ENCODE results near the gene MTA1. TPM values are rescaled to one million over a fixed set of nuclear protein-coding genes. Genes with fewer than 3 reads are reported as not detected.

Gene MTA1
- polyA plus RNA-seq, 12 donors, result 63.7 to 114 (median 75.3) TPM; not detected in 1

DNA sequence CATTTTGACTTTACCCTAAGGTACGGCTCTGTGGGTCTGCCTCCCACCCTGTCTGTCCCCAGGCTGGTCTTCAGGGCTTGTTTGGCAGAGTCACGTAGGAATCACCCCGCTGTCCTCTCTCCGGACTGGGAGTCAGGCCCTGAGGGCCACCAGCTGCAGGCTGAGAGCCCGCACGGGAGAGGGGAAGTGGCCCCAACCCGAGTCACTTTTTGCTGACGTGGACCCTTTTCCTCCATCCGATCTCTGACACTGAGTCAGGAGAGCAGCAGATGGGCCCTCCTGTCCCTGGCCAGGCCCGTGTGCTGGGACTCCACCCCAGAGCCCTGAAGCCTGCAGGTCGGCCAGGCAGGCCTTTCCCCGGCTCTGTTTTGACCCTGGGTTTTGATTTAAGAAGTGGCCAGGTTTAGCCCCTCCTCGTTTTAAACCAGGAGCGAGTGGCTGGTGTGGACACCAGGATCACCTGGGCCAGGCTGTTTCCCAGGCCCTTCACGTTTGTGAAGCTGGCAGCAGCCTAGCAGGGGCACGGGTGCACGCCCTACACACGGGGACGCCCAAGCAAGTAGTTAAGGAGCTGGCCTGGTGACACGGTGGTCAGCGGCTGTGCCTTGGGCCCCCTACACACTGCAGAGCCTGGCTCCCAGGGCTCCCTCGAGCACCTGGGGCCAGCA lies 33.8 kb upstream of the MTA1 start:
- no peak for DNase-seq

DNA sequence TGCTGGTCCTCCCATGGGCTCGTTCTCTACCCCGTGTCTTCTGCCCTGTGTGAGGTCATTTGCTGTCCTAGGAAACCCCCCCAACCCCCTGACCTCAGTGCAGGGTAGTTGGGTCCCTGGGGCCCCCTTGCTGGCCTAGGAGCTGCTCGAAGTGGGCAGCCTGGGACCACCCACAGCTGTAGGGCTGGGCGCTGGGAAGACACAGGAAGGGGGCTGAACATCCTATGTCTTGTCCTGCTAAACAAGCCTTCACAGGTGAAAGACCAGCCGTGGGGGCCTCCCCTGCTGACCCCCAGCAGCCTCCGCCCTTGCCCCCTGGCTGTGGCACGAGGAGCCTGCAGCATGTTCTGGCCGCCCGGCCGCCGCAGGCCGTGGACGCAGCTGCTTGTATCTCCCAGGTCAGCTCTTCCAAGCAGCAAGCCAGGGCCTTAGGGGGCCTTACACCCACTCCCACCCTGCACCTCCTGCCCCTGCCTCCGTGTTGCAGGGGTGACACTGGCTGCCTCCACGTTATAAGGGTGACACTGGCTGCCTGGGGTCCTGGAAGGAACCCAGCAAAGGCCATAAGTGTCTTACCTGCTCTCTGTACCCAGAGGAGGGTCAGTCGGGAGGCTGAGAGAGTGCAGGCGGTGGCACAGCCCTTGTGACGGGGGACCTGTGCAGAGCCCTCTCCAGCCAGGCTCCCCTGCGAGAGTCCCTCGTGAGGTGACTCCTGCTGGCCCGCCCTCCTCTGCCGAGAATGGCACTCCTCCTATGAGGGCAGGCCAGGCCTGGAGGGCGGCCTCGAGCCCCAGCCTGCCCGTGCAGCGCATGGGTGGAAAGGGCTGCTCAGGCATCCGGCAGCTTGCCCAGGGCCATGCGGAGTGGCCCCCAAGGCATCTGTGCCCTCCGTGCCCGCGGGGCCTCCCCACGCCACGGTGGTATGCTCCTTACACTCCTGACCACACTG lies 32.8 kb upstream of the MTA1 start:
- DNase-seq, result no peak

DNA sequence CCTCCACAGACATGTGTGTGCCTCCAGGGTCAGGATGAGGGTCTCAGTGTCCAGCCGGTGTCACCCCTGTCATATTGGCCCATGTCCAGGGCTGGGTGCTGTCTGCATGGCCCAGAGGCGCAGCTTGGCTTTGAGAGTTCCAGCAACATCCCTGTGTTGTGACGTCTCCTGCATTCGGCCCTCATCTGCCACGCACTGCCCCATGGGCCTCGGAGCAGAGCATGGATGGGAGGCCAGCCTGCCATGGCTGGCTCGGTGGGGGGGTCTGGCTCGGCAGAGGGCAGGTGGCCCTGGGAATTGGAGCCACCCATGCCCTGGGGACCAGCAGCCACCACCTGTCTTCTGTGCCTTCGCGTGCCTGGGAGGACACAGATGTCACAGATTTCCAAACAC lies 32.1 kb upstream of the MTA1 start:
- DNase-seq, result no peak

DNA sequence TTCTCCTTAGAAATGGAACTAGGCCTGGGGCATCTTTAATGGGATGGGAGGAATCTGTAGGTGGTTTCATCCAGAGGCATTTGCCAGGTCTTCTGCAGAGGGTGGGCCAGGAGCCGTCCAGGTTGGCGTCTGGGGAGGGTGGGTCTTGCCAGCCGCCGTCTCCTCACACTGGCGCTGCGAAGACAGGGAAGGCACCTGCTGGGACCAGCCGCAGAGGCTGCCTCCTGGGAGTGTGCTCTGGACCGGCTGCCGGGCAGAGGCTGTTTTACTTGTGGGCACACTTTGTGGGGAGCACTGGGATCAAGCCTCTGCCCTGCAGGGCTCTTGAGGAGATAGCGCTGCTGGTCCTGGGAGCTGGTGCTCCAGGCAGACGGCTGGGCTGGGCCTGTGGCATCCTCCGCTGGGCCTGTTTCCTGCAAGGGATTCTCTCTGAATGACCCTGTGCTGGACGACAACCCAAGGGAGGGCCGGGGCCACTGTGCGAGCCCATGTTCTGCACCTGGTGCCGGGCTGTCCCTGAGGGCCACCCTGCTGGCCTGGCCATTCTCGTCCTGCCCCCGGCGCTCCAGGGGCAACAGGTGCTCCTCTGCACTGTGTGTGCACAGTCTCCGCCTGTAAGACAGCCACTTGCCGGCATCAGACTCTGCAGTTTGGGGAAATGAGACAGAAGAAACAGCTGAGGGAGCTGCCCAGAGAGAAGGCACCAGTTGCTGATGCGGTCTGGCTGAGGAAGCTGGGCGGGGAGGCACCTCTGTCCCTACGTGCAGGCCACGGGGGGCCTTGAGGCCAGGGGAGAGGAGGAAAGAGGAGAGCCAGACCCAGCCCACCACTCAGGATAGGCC lies 31.3 kb upstream of the MTA1 start:
- DNase-seq, result no peak

DNA sequence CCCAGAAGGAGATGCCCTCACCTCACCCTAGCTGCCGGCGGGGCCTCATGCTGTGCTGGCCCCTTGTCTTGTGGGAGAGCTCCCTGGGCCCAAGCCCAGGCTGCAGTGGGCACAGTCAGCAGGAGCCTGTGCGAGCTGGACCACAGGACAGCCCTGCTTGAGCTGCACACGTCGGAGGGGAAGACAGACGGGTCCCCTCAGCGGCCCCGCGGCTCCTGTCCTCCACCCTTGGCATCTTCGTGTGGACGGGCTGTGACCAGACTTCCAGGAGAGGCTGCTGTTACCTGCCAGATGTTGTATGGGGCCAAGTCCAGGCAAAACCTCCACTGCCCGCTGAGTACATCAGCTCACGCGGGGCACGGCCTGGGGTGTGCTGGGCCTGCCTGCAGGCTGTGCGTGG lies 30.7 kb upstream of the MTA1 start:
- DNase-seq, result no peak

DNA sequence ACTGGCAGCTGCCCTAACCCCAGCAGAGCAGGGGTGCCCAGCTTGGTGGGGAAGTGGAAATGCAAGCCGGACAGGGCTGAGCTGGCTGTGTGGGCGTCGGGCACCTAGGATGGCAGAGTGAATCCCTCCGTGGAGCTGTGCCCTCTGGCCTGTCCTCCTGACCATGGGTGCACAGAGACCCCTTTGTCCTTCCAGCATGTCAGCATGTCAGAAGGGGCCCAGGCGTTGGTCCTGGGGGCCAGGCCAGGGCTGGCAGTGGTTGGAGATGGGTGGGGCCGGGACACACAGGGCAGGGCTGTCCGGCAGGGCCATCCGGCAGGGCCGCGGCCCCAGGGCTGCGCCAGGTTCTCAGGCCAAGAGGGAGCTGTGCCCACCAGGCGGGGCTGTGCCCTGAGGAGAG lies 30.1 kb upstream of the MTA1 start:
- DNase-seq, result no peak

DNA sequence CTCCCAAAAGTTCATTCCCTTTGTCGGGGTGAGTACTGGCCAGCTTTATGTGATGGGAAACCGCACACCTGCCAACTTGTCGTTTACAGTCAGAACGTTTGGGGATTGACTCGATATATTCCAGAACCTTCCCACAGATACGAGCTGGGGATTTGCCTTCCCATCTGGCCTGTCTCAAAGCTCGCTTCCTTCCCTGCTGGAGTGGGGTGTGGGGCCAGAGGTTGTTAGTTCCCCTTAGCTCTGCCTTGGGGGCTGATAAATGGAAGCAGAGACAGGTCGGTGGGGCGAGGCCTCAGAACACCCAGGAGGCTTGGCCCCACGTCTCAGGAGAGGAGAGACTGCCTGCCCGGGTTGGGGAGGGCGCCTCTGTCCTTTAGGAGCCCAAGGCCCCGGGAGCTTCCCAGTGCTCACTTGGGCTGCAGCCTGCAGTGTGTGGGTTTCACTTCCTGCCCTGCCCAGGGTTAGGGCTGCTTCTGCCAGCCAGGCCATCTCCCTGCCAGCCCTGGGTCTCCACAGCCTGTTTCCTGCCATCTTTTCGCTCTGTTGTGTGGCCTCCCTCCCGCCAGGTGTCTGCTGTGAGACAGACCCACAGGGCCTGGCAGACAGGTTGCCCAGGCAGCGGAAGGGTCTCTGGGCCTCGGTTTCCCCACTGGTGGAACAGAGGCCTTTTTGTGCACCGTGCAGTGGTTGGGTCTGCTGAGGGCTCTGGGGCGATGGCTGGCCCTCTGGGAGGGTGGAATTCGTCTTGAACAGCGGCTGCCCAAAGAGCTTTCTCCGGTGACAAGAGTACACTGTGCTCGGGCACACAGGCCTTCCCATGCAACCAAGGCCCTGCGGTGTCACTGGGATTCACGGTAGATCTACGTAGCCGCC lies 29.4 kb upstream of the MTA1 start:
- DNase-seq, result no peak

DNA sequence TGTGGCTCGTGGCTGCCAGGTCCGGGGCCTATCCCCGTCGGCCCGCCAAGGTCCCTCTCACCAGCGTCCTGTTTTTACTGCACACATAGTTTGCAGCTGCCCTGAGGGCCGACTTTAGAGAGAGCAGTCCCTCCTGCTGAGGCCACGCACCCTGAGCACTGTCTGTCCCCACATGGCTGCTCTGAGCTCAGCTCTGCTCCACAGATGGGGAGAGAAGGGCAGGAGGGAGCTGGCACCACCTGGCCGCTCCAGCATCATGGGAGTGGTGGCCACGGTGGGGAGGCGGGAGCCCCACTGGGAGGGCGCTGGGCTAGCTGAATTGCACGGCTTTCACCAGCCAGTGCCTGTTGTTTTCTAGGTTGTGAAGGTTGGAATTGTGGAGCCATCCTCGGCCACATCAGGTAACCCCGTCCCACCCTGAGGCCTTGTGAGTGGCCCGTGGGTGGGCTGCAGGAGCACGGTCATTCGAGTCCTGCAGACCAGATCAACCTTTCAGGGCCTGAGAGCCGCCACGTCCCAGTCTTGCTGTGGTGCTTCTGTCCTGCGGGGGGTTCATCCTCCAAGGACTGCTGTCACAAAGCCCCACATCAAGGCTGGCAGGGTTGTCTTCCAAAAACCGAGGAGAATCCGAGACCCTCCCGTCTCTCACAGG lies 28.7 kb upstream of the MTA1 start:
- no peak for DNase-seq

DNA sequence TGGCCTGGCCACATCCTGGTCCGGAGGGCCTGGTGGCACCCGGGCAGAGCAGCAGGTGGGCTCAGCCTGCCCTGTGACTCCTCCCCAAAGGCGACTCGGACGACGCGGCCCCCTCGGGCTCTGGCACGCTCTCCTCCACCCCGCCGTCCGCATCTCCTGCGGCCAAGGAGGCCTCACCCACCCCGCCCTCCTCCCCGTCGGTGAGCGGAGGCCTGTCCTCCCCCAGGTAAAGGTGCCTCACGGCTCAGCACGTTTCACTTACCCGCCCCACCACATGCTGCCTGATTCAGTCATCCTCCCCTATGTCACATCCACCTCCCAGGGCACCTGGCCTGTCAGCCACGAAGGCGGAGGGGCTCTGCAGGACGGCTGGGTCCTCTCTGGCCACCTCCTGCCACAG lies 28.1 kb upstream of the MTA1 start:
- no peak for DNase-seq

DNA sequence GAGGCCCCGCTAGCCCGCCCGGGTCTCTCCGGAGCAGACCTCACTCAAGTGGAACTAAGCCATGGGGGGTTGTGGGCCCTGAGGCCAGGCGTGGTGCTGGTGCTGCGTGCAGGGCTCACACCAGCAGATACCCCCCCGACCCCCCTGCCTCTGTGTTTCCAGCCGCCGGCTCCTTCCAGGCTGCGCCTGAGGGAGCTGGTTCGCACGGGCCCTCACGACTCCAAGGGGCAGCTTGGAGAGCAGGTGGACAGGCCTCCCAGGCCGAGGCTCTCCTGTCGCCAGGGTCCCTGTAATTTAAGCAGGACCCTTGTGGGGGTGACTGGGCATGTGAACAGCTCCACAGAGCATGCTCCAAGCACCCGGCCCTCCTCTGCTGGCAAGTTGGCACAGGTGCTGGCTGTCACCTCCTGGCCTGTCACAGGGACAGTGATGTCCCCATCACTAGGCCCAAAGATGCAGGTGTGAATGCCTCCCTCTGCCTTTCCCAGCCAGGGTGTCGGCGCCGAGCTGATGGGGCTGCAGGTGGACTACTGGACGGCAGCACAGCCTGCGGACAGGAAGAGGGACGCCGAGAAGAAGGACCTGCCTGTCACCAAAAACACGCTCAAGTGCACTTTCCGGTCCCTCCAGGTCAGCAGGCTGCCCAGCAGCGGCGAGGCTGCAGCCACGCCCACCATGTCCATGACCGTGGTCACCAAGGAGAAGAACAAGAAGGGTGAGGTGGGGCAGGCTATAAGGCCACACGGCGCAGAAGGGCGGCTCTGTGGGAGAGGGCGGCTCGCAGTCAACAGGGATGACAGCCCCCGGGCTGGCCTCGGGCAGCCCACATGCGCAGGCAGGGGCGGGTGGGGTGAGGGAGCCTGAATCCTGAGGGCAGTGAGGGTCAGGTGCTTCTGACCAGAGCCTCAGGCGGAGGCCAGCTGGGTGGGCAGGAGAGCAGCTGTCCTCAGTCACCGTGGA lies 27.2 kb upstream of the MTA1 start:
- no peak for DNase-seq

DNA sequence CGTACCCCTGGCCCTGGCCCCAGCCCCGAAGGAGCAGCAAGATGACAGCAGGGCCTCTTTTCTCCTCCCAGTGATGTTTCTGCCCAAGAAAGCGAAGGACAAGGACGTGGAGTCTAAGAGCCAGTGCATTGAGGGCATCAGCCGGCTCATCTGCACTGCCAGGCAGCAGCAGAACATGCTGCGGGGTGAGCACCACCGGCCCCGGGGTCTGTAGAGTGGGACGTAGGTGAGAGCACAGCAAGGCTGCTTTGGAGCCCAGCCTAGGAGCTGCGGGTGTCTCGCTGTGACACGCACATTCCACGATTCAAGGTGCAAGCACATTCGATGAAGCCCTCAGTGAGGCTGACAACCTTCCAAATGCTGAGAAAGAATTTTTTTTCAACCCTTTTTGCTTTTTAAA lies 26.5 kb upstream of the MTA1 start:
- DNase-seq, result no peak

DNA sequence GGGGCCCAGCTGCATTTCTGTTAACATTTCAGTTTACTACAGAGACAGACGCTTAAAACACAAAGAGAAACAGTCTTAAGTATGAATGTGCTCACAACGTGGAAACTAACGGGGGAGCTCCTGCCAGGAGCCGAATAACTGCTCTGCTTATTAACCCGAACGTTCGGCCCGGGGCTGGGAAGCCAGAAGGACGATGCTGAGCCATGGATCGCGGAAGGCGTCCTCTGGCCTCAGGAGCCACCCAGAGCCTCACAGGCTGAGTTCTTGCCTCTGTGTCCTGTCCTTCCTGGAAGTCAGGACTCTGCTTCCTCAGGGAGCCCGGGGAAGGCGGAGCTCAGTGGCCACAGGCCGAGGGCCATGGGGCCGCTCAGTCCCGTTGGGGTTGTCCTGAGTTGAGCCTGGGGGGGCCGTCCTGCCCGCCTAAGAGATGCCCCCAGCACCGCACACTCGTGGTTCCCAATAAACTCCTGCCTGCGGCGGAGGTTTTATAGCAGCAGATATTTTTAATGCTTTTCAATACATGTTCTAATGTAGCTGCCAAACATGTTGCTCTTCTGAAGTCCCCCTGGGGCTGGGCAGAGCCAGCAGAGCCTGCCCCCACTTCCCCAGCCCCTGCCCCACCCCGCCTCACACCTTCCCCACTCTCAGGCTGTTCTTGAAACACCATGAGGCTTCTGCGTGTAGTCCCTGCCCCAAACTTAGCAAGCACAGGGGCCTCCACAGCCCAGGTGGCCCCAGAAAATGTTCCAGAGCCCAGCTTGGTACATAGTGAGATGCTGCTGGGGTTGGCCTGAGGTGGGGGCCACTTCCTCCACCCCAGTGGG lies 24.7 kb upstream of the MTA1 start:
- DNase-seq, result no peak

DNA sequence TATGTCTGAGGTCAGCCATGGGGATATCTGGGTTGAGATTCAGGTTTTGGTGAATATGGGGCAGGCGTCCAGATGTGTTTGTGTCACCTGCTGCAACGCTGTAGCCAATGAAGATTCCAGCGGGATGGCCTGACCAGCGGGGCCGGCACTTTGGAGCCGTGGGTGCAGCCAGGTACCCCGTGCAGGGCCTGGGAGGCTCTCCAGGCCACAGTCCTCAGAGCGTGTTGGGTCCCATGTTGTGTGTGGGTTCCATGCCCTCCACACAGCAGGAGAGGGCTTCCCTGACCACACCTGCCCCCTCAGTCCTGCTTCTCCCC lies 24.1 kb upstream of the MTA1 start:
- DNase-seq, result no peak

DNA sequence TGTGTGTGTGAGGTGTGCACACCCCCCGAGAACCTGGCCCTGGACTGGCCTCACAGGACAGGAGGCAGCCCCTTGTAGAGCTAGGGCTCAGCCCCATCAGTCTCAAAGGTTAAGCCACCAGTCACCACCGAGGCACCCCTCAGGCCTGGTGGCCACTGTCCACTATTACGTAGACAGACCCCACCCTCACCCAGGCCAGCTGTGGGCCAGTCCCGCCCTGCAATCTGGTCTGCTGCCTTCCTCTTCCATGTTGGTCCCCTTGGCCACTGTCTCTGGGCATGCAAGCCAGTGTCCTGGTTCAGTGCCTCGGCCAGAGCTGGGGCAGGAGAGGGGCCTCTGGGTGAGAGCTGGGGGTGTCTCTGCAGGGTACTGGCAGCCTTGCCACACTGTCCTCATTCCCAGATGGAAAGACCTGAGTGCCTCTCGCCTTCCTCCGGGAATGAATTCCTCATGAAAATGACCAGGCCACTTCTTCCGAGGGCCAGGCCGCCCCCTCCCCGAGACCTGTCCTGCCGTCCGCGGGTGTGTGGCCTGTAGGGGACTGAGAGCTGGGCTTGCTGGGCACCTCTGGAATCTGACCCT lies 22.2 kb upstream of the MTA1 start:
- no peak for DNase-seq

DNA sequence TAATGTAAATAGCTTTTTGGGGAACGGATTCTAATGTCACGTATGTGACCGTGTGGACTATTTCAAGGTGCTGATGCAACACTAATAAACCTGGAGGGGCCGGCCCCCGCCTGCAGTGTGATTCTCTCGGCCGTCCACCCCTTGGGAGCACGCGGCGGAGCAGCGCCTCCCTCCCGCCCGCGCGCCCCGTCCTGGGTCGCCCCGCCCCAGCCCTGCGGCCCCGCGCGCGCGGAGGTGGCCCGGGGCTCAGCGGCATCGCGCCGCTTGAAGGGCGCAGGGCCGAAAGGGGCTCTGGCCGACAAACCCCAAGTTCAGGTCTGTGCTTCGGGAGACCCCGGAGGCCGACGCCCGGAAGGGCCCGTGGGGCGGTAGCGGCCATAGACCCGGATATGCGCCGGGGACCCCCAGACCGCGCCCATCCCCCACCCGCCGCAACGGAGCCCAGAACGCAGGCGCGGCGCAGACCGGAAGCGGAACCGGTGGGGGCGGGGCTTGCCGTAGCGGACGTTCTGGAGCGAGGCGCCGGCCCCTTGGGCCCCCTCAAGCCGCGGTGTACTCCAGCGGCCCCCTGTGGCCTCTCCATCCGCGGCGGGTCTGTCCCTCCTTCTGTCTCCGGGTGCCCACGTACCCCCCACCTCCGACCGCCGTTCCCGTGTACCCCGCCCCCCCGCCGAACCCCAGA lies 21.4 kb upstream of the MTA1 start, which contains the start of gene TEX22:
TSS of gene TEX22 (plus strand) at position 495 of the 682 bp plus-strand sequence. CDS start 803 bp downstream, outside the sequence.
- peak; percentile 91 for DNase-seq

DNA sequence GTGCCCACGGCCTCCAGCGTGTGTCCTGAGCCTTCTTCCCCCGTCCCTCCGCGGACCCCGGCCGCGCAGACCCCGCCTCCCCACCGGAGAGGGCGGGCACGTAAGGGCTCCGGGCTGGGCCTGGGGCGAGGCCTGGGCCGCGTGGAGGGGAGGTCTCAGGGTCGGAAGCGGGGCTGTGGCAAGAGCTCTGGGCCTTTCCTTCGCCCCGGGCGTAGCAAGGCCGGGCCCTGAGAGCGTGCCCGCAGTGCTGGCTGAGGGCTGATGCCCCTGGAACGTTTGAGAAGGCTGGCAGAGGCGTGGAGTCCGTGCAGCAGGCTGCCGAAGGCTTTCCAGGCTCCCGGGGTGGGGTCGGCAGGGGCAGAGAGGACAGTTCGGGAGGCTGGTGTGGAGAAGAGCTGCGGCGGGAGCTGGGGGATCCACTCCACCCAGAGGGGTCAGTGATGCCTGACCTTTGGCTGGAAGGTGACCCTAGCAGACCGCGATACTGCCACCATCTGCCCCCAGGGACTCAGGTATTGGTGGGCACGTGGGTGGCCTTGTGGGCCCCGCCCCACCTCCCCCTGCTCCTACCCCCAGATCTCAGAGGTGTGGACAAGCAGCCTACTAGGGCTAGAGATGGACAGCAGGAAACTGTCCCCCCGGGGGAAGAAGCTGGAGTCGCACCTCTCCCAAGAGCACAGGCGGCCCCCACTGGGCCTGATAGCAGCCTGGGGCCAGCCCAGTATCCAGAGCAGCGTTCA lies 20.7 kb upstream of the MTA1 start:
- DNase-seq, result no peak

DNA sequence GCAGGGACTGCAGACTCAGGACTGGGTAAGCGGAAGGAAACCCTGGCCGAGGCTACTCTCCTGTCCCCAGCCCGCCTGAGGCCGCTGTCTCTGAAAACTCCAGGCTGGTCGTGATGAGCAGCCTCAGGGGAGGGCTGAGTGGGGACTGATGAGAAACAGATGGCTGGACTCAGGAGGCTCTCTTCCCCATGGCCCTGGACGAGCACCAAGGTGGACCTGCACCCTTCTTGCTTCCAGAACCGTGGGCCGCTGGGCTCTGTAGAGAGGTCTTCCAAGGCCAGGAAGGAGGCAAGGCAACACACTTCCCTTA lies 20.2 kb upstream of the MTA1 start:
- DNase-seq, result no peak

Data from muscle of arm (tissue), 12 donors.